HCT116 (cell line): ENCODE measurements around the gene VAT1. TPM values are rescaled to one million over a fixed set of nuclear protein-coding genes. Genes with fewer than 3 reads are reported as not detected.
"Not testable (repeated sequence)": the region's sequence is repeated elsewhere in the genome, so short reads cannot be mapped to it uniquely, and the experiment has no call there.

ENCODE experiments used
- ATAC-seq: fragments of 200-7000 bp; cut with Tn5 transposase; 2 replicates; pipeline ENCODE4 v1.9.1; 2020; ENCODE audit warnings: mild to moderate bottlenecking, moderate library complexity
- BruUV-seq: library from RNA; stranded (reverse); fragments of 400-500 nt; replicated peaks from 2 replicates; lab custom pipeline; 2021; lab: Mats Ljungman, UMichigan
- CTCF ChIA-PET: fragments of 300-600 bp; sonication (Branson Sonifier 250); formaldehyde crosslinking; loops from one replicate; lab custom pipeline; 2021; ENCODE audit warnings: antibody characterized with exemption; lab: Charles Lee
- POLR2A ChIA-PET: fragments of 300-600, 350-600 bp; sonication (Branson Sonifier 250); formaldehyde crosslinking; loops from one replicate; lab custom pipeline; 2021; ENCODE audit warnings: antibody characterized with exemption; lab: Charles Lee
- RAD21 ChIA-PET, 2 experiments: fragments of 300-600 bp; sonication (Branson Sonifier 250); formaldehyde crosslinking; loops; one replicate each; lab custom pipeline; 2023; ENCODE audit warnings: low total read pairs in 2 of 2; ENCODE audit not compliant: uncharacterized antibody in 2 of 2, unreplicated experiment in 2 of 2, low non-redundant PET in 1 of 2; lab: Charles Lee
- DNase-seq: peaks from one replicate; pipeline ENCODE4 v3.0.0-alpha.2; 2010; ENCODE audit warnings: low read depth, low spot score
- H2AFZ ChIP-seq: fragments of 200-600 bp; shearing (Covaris generic), sonication (generic); 2 replicates; pipeline ENCODE4 v1.6.1; 2017; ENCODE audit warnings: low read depth, mixed run types, mixed read lengths, antibody characterized with exemption, low read length; ENCODE audit not compliant: poor library complexity, severe bottlenecking
- H3K27ac ChIP-seq: 2 replicates; pipeline ENCODE4 v1.5.1; 2012; ENCODE audit warnings: low read depth, low read length
- H3K27me3 ChIP-seq: fragments of 200-600 bp; sonication (generic); 2 replicates; pipeline ENCODE4 v1.6.1; 2016; ENCODE audit warnings: mixed run types, low read length, mixed read lengths; ENCODE audit not compliant: insufficient read depth
- H3K36me3 ChIP-seq, 2 experiments: fragments of 200-500 bp in 1 of 2; fragments of 200-600 bp in 1 of 2; sonication (Bioruptor generic) in 1 of 2; sonication (generic) in 1 of 2; 2 replicates each; pipeline versions ENCODE4 v1.5.1 to v1.6.1; 2014 to 2016; ENCODE audit warnings: low read length in 2 of 2, inconsistent platforms in 1 of 2, mixed read lengths in 1 of 2, mixed run types in 1 of 2; ENCODE audit not compliant: insufficient read depth in 2 of 2, control insufficient read depth in 1 of 2
- H3K4me1 ChIP-seq, 2 experiments: fragments of 200-600 bp in 1 of 2; sonication (generic) in 1 of 2; 2 replicates each; pipeline versions ENCODE4 v1.5.1 to v1.6.1; 2012 to 2017; ENCODE audit warnings: low read length in 2 of 2, inconsistent platforms in 1 of 2, mild to moderate bottlenecking in 1 of 2, mixed read lengths in 1 of 2, mixed run types in 1 of 2, moderate library complexity in 1 of 2; ENCODE audit not compliant: insufficient read depth in 2 of 2, control insufficient read depth in 1 of 2
- H3K4me2 ChIP-seq: fragments of 200-600 bp; sonication (generic); 2 replicates; pipeline ENCODE4 v1.6.1; 2017; ENCODE audit warnings: mixed run types, low read length, mixed read lengths
- H3K4me3 ChIP-seq, 2 experiments: fragments of 200-600 bp in 1 of 2; sonication (generic) in 1 of 2; replicated peaks in 1 of 2; 2 replicates each; pipeline ENCODE4 v1.5.1; 2011 to 2016; ENCODE audit warnings: low read length in 2 of 2, control low read depth in 1 of 2, low read depth in 1 of 2, mild to moderate bottlenecking in 1 of 2, mixed read lengths in 1 of 2, mixed run types in 1 of 2
- H3K79me2 ChIP-seq: fragments of 200-600 bp; sonication (generic); 2 replicates; pipeline ENCODE4 v1.6.1; 2017; ENCODE audit warnings: mild to moderate bottlenecking, mixed run types, low read length, moderate library complexity, mixed read lengths; ENCODE audit not compliant: insufficient read depth
- H3K9ac ChIP-seq: fragments of 200-600 bp; sonication (generic); 2 replicates; pipeline ENCODE4 v1.6.1; 2016; ENCODE audit warnings: low read length, mixed read lengths
- H3K9me2 ChIP-seq: fragments of 200-600 bp; sonication (generic), shearing (Covaris generic); 2 replicates; pipeline ENCODE4 v1.6.1; 2017; ENCODE audit warnings: mixed run types, mild to moderate bottlenecking, moderate library complexity; ENCODE audit not compliant: insufficient read depth
- H3K9me3 ChIP-seq, 2 experiments: fragments of 200-500 bp in 1 of 2; fragments of 200-600 bp in 1 of 2; sonication (Bioruptor generic) in 1 of 2; sonication (generic) in 1 of 2; 2 replicates each; pipeline ENCODE4 v1.6.1; 2014 to 2017; ENCODE audit warnings: low read length in 2 of 2, mixed read lengths in 2 of 2, inconsistent platforms in 1 of 2, low read depth in 1 of 2, mild to moderate bottlenecking in 1 of 2, mixed run types in 1 of 2, moderate library complexity in 1 of 2; ENCODE audit not compliant: control insufficient read depth in 1 of 2, insufficient read depth in 1 of 2
- H4K20me1 ChIP-seq: fragments of 200-600 bp; sonication (generic), shearing (Covaris generic); 2 replicates; pipeline ENCODE4 v1.6.1; 2017; ENCODE audit warnings: mixed run types, mild to moderate bottlenecking, moderate library complexity; ENCODE audit not compliant: insufficient read depth
- RAD21 ChIP-seq: IDR thresholded peaks from 2 replicates; pipeline ENCODE4 v1.6.1; 2012; ENCODE audit warnings: low read depth, mild to moderate bottlenecking
- intact Hi-C: fragments of 100-400 bp; cut with micrococcal nuclease; formaldehyde crosslinking; loops from 2 replicates; pipeline ENCODE4 v1.10.0; 2022
- total RNA-seq: library from RNA; stranded (reverse); gene quantifications from one replicate; pipeline ENCODE4 v1.2.1, GENCODE V29; 2021; ENCODE audit not compliant: unreplicated experiment
- TF ChIP-seq, protein P1 (sequence below): IDR thresholded peaks from 2 replicates; pipeline ENCODE4 v1.6.1; 2011; ENCODE audit warnings: mild to moderate bottlenecking, low read length, moderate library complexity; ENCODE audit not compliant: insufficient replicate concordance; ENCODE audit errors: extremely low read depth
- TF ChIP-seq, protein P2 (sequence below): IDR thresholded peaks from 2 replicates; pipeline ENCODE4 v1.6.1; 2012

Gene VAT1
- total RNA-seq, 1 experiment from 2014 or later = 197 TPM

DNA sequence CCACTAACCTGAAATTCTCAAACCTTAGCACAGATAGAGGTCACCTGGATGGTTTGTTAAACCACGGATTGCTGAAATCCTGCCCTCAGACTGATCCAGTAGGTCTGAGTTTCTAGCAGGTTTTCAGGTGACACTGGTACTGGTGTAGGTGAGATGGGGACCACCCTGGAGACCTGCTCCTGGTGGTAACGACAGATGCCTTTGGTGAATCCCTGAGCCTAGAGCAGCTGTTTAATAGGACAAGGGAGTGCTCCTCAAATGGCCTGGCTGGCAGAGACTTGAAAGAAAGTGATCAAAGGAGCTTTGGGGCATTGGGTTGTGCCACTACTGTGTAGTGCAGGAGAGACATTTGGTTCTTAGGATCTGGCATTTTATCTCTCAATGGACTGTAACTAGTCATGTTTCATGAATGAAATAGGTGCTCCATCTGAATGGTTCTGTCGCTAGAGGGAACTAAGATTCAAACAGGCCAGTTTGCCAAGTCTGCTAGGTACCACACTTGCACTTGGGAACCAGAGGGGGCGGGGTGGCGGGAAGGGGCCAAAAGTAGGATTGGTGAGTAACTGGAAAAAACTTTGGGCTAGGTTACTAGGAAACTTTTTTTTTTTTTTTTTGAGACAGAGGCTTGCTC lies 18.5 kb downstream of the VAT1 start (continued):
- TF ChIP-seq, protein P1, sequence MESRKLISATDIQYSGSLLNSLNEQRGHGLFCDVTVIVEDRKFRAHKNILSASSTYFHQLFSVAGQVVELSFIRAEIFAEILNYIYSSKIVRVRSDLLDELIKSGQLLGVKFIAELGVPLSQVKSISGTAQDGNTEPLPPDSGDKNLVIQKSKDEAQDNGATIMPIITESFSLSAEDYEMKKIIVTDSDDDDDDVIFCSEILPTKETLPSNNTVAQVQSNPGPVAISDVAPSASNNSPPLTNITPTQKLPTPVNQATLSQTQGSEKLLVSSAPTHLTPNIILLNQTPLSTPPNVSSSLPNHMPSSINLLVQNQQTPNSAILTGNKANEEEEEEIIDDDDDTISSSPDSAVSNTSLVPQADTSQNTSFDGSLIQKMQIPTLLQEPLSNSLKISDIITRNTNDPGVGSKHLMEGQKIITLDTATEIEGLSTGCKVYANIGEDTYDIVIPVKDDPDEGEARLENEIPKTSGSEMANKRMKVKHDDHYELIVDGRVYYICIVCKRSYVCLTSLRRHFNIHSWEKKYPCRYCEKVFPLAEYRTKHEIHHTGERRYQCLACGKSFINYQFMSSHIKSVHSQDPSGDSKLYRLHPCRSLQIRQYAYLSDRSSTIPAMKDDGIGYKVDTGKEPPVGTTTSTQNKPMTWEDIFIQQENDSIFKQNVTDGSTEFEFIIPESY = no peak
- TF ChIP-seq, protein P2, sequence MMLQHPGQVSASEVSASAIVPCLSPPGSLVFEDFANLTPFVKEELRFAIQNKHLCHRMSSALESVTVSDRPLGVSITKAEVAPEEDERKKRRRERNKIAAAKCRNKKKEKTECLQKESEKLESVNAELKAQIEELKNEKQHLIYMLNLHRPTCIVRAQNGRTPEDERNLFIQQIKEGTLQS = no peak
- peak; percentile 33; the same call in 1 of the 2 replicates for TF ChIP-seq RAD21

DNA sequence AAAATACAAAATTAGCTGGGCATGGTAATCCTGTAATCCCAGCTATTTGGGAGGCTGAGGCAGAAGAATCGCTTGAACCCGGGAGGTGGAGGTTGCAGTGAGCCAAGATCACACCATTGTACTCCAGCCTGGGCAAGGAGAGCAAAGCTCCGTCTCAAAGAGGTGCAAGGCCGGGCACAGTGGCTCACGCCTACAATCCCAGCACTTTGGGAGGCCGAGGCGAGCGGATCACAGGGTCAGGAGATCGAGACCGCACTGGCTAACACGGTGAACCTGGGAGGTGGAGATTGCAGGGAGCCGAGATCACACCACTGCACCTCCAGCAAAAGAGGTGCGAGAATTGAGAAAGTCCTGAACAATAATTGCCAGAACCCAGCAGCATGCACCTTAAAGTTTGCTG lies 21.3 kb downstream of the VAT1 start:
- peaks cover 41% of the 10 kb centered on the region for H3K79me2 ChIP-seq
- H3K9ac ChIP-seq, H3K4me3 ChIP-seq, intact Hi-C loops, ATAC-seq, CTCF ChIA-PET, H4K20me1 ChIP-seq, RAD21 ChIA-PET, BruUV-seq, H3K9me3 ChIP-seq, H3K27me3 ChIP-seq, POLR2A ChIA-PET, H3K9me2 ChIP-seq, H2AFZ ChIP-seq, DNase-seq: not testable (repeated sequence)
- H3K27ac ChIP-seq = peak overlapping the region; percentile 55
- peaks cover 13 to 73% of the 10 kb centered on the region in 2 experiments for H3K4me1 ChIP-seq
- H3K4me2 ChIP-seq = peak overlapping the region; percentile 25; the same call in 1 of the 2 replicates
- H3K36me3 ChIP-seq = peaks cover 14 to 32% of the 10 kb centered on the region in 2 experiments
